ENCODE measurements around the gene HDAC3.

HDAC3 gene

DNA sequence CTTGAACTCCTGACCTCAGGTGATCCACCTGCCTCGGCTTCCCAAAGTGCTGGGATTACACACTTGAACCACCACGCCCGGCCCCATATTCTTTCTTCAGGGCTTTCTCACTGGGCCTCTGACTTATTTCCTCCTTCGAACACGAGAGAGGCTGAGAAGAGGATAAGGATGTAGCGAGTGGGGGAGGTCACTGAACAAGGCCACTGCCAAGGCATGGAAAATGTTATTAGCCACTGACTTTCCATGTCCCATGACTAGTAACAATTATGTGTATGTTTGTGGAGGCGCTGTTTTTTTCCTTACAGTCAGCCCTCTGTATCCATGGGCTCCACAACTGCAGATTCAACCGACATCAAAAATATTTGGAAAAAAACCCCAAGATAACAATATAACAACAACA lies 26.9 kb upstream of the HDAC3 start:
- ChIA-PET POLR2A (no interaction called here), CTCF (interaction anchor here (0.9 to 3.0 kb wide), 10 partner anchors 9 to 299 kb away, joined by 3 to 19 read pairs (median 6); partner anchors contain the start of genes ARAP3, FCHSD1 and PCDH1)
- TF ChIP-seq, protein P1, sequence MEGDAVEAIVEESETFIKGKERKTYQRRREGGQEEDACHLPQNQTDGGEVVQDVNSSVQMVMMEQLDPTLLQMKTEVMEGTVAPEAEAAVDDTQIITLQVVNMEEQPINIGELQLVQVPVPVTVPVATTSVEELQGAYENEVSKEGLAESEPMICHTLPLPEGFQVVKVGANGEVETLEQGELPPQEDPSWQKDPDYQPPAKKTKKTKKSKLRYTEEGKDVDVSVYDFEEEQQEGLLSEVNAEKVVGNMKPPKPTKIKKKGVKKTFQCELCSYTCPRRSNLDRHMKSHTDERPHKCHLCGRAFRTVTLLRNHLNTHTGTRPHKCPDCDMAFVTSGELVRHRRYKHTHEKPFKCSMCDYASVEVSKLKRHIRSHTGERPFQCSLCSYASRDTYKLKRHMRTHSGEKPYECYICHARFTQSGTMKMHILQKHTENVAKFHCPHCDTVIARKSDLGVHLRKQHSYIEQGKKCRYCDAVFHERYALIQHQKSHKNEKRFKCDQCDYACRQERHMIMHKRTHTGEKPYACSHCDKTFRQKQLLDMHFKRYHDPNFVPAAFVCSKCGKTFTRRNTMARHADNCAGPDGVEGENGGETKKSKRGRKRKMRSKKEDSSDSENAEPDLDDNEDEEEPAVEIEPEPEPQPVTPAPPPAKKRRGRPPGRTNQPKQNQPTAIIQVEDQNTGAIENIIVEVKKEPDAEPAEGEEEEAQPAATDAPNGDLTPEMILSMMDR (IDR thresholded peaks at IDR 0.05; ENCODE audit: control extremely low read depth, extremely low read depth, low read depth, missing control alignments), result no peak
- DNase-seq (ENCODE audit: extremely low spot score), result no peak

DNA sequence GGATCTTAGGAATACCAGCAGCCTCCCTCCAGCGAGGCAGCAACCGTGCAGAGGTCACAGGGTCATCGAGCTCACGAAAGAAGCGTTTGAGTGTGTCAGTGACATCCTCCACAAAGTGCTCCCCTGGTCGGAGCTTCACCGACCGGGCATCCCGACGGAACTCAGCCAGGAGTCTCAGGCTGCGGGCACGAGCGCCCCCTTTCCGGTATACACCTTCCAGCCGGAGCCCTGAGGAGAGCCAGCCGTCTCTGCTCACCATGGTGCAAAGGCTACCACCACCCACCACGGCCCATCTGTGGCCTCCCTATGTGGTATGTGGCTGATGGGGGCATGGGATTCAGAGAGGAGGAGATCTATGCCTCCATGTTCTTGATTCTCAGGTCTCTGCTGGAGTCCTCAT lies 25.4 kb upstream of the HDAC3 start:
- no peak for DNase-seq (ENCODE audit: extremely low spot score)
- ChIA-PET POLR2A (no interaction called here), CTCF (interaction anchor here (1.5 kb wide), 1 partner anchor 11 kb away, joined by 7 read pairs; no protein-coding TSS in a partner anchor)
- TF ChIP-seq, protein P1 (IDR thresholded peaks at IDR 0.05; ENCODE audit: control extremely low read depth, extremely low read depth, low read depth, missing control alignments), result no peak

DNA sequence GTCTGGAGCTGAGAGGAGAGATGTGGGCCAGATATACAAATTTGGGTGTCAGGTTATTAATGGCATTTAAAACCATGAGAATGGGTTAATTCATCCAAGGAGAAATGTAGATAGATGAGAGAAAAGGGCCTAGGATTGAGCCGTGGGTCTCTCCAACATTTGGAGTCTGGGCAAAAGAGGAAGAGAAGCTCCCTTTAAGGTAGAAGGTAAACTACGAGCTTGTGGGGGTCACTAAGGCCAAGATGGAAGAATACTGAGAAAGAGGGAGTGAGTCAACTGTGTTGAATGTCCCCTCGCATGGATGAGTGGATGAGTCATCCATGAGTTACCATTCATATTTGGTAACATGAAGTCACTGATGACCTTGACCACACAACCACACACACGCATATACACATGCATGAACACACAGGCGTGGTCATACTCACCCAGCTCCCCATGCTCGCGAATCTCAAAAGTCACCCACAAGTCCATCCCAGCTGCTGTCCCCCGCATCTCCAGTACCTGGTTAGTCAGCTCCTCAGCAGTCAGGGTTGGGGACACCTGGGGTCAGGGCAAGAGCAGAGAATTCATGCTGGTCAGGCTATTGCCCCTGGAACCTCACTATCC lies 21.4 kb upstream of the HDAC3 start:
- peak; percentile 56 for DNase-seq (ENCODE audit: extremely low spot score)
- TF ChIP-seq, protein P1 (IDR thresholded peaks at IDR 0.05; ENCODE audit: control extremely low read depth, extremely low read depth, low read depth, missing control alignments), result no peak
- CTCF ChIA-PET, result interaction anchor here (1.1 to 4.8 kb wide), 13 partner anchors 8 to 302 kb away, joined by 3 to 20 read pairs (median 7); partner anchors contain the start of gene DIAPH1
- POLR2A ChIA-PET, result no interaction called here

DNA sequence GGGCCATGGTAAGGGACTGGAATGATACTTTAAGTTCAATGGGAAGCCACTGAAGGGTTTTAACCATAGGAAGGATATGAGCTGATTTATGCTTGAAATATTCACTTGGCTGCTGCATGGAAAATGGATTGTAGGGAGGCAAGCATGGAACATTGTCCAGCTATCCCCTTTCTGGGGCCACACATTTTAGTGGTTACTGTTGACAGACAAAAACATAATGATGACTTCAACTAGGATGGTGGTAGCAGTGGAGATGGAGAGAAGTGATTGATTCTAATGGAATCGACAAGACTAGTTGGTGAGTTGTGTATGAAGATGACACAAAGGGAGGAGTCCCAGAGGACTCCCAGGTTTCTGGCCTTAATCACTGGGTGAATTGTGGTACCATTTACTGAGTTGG lies 20.8 kb upstream of the HDAC3 start:
- POLR2A ChIA-PET, result no interaction called here
- CTCF ChIA-PET, result interaction anchor here (1.1 to 4.8 kb wide), 10 partner anchors 7 to 303 kb away, joined by 3 to 20 read pairs (median 4); partner anchors contain the start of gene DIAPH1
- DNase-seq (ENCODE audit: extremely low spot score), result no peak
- TF ChIP-seq, protein P1 (IDR thresholded peaks at IDR 0.05; ENCODE audit: control extremely low read depth, extremely low read depth, low read depth, missing control alignments), result no peak

DNA sequence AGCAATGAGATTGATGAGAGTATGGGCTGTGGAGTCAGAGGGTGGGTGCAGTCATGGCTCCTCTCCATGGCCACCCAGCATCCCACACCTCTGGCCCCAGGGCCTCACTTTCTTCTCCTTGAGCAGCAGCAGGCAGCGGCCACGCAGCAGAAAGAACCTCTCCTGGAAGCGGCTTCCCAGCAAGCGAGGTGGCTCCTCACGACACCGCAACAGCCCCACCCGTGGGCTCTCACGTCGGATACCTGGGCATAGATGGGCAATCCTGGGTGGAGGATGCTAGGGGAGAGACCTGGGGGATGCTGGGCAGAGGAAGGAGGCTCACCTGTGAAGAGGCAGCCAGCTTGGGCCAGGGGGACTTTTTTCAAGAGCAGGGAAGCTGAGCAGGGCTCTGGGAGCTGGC lies 19.7 kb upstream of the HDAC3 start:
- TF ChIP-seq, protein P1 (IDR thresholded peaks at IDR 0.05; ENCODE audit: control extremely low read depth, extremely low read depth, low read depth, missing control alignments), result no peak
- DNase-seq (ENCODE audit: extremely low spot score), result no peak
- ChIA-PET CTCF (interaction anchor here (0.7 to 4.8 kb wide), 3 partner anchors 8 to 305 kb away, joined by 3 to 20 read pairs (median 5); no protein-coding TSS in a partner anchor), POLR2A (no interaction called here)

DNA sequence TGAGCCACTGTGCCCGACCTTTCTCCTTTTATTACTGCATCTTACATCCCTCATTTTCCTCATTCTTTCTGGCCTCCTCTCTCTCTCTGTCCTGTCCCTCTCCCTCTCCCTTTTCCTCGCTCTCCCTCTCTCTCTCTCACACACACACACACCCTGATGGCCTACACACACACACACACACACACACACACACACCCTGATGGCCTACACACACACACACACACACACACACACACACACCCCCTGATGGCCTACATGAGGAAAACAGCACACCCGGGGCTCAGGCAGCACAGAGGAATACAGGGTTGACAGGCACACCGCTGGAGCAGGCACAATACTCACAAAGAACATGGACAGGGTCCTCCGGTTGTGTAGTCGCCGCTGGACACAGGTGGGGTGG lies 18.4 kb upstream of the HDAC3 start:
- ChIA-PET POLR2A (no interaction called here), CTCF (interaction anchor here (0.8 to 1.6 kb wide), 3 partner anchors 13 to 63 kb away, joined by 3 to 9 read pairs (median 5); partner anchors contain the start of genes HDAC3 and RELL2)
- no peak for DNase-seq (ENCODE audit: extremely low spot score)
- TF ChIP-seq, protein P1 (IDR thresholded peaks at IDR 0.05; ENCODE audit: control extremely low read depth, extremely low read depth, low read depth, missing control alignments), result no peak

All from GM10248 (cell line).